Astrocyte of the cerebellum (primary cell): ENCODE data around the gene GNG3.
"Not testable (repeated sequence)": the region's sequence is repeated elsewhere in the genome, so short reads cannot be mapped to it uniquely, and the experiment has no call there.

Experiments
- DNase-seq: peaks from one replicate; pipeline ENCODE4 v3.0.0-alpha.2; 2011; ENCODE audit warnings: low read depth
- H3K4me3 ChIP-seq: 2 replicates; pipeline ENCODE4 v1.5.1; 2011; ENCODE audit warnings: mild to moderate bottlenecking, low read depth, low read length, moderate library complexity
- CTCF ChIP-seq: IDR thresholded peaks from 2 replicates; pipeline ENCODE4 v1.5.1; 2012; ENCODE audit warnings: low read length, low read depth, moderate library complexity, mild to moderate bottlenecking; ENCODE audit errors: missing control alignments
- in situ Hi-C: cut with HindIII; loops from 2 replicates; pipeline ENCODE4 v1.10.0; 2017; ENCODE audit warnings: low sequenced_read_pairs

GNG3 gene

GRCh38 chr11:62727165-62727871 lies 19.8 kb downstream of the GNG3 start, which contains the start of gene HNRNPUL2:
TSS of gene HNRNPUL2 (minus strand) at chr11:62727457. CDS start at chr11:62727156, 301 bp downstream.
- in situ Hi-C loops = no loop called here
- peak; percentile 99 for DNase-seq
- no peak for TF ChIP-seq CTCF
- peak within 1 kb of the TSS; percentile 94 for H3K4me3 ChIP-seq

GRCh38 chr11:62727872-62728170 lies 20.3 kb downstream of the GNG3 start:
- H3K4me3 ChIP-seq = peak overlapping the region; percentile 94
- TF ChIP-seq CTCF = no peak
- DNase-seq = peak; percentile 94
- in situ Hi-C loops = no loop called here

- in situ Hi-C loops = no loop called here
- H3K4me3 ChIP-seq = peak within 1 kb of the TSS; percentile 94
- TF ChIP-seq CTCF = no peak
- peak; percentile 57 for DNase-seq
Observed at GRCh38 chr11:62728171-62728988, 20.9 kb downstream of the GNG3 start, which contains the start of gene TTC9C. TSS of gene TTC9C (plus strand) at chr11:62728486. CDS start at chr11:62728849, 363 bp downstream.

- in situ Hi-C loops, DNase-seq: not testable (repeated sequence)
- H3K4me3 ChIP-seq = peak overlapping the region; percentile 94
Observed at GRCh38 chr11:62730076-62730475, 22.6 kb downstream of the GNG3 start.

- in situ Hi-C loops = no loop called here
- H3K4me3 ChIP-seq = no peak overlapping the region
- DNase-seq = no peak
- no peak for TF ChIP-seq CTCF
Observed at GRCh38 chr11:62732830-62733229, 25.4 kb downstream of the GNG3 start.

GRCh38 chr11:62737196-62737595 lies 29.7 kb downstream of the GNG3 start:
- no peak overlapping the region for H3K4me3 ChIP-seq
- DNase-seq = no peak
- no peak for TF ChIP-seq CTCF
- in situ Hi-C loops = no loop called here
